GM11168 (cell line): Measurements from ENCODE around the gene ARGFX.
"Not testable (repeated sequence)": the region's sequence is repeated elsewhere in the genome, so short reads cannot be mapped to it uniquely, and the experiment has no call there.

ENCODE experiments used
- in situ Hi-C: fragments of 300-500 bp; cut with MboI; formaldehyde crosslinking; loops from one replicate; pipeline ENCODE4 v1.12.0; 2022; ENCODE audit warnings: low sequenced_read_pairs; ENCODE audit not compliant: unreplicated experiment

The ARGFX gene

GRCh38 chr3:121595765-121596406, 28.1 kb downstream of the ARGFX start:
- in situ Hi-C loops: no loop called here

- in situ Hi-C loops: no loop called here
Observed at GRCh38 chr3:121598564-121598963, 30.8 kb downstream of the ARGFX start.

GRCh38 chr3:121599900-121600299, 32.2 kb downstream of the ARGFX start:
- in situ Hi-C loops: not testable (repeated sequence)

- in situ Hi-C loops: no loop called here
Observed at GRCh38 chr3:121601212-121601812, 33.6 kb downstream of the ARGFX start.

- in situ Hi-C loops: no loop called here
Observed at GRCh38 chr3:121604759-121605158, 37.0 kb downstream of the ARGFX start.

GRCh38 chr3:121606106-121606505, 38.4 kb downstream of the ARGFX start:
- in situ Hi-C loops: no loop called here
